KMS-11 (cell line): ENCODE data around the gene CAMTA2.

Experiments used
- H2AFZ ChIP-seq: fragments of 200-600 bp; sonication (generic); 2 replicates; pipeline ENCODE4 v1.6.1; 2016; ENCODE audit warnings: antibody characterized with exemption, mixed run types, low read depth
- H3K27ac ChIP-seq: fragments of 200-600 bp; sonication (generic); 2 replicates; pipeline ENCODE4 v1.6.1; 2016; ENCODE audit warnings: mild to moderate bottlenecking, mixed run types
- H3K27me3 ChIP-seq: fragments of 200-600 bp; sonication (generic); 2 replicates; pipeline ENCODE4 v1.6.1; 2017; ENCODE audit warnings: mild to moderate bottlenecking, low read depth, mixed run types, moderate library complexity; ENCODE audit not compliant: insufficient read depth
- H3K36me3 ChIP-seq: fragments of 200-600 bp; sonication (generic); 2 replicates; pipeline ENCODE4 v1.6.1; 2017; ENCODE audit warnings: mild to moderate bottlenecking, mixed run types; ENCODE audit not compliant: insufficient read depth
- H3K4me1 ChIP-seq: fragments of 200-600 bp; sonication (generic); 2 replicates; pipeline ENCODE4 v1.6.1; 2016; ENCODE audit warnings: mild to moderate bottlenecking, low read depth, mixed run types; ENCODE audit not compliant: poor library complexity, severe bottlenecking
- H3K4me2 ChIP-seq: fragments of 200-600 bp; sonication (generic); 2 replicates; pipeline ENCODE4 v1.7.0; 2016; ENCODE audit warnings: mild to moderate bottlenecking, mixed run types
- H3K4me3 ChIP-seq: fragments of 200-600 bp; sonication (generic); IDR thresholded peaks from 2 replicates; pipeline ENCODE4 v1.6.1; 2017; ENCODE audit warnings: low read depth, low read length, mixed read lengths; ENCODE audit not compliant: insufficient read depth
- H3K79me2 ChIP-seq: fragments of 200-600 bp; sonication (generic); 2 replicates; pipeline ENCODE4 v1.6.1; 2016; ENCODE audit warnings: low read depth, mixed run types; ENCODE audit not compliant: insufficient read depth
- H3K9ac ChIP-seq: fragments of 200-600 bp; sonication (generic); 2 replicates; pipeline ENCODE4 v1.6.1; 2016; ENCODE audit warnings: mild to moderate bottlenecking, mixed run types
- H4K20me1 ChIP-seq: fragments of 200-600 bp; sonication (generic); 2 replicates; pipeline ENCODE4 v1.6.1; 2016; ENCODE audit warnings: mild to moderate bottlenecking, mixed run types; ENCODE audit not compliant: insufficient read depth
- TF ChIP-seq, protein P1 (sequence below): fragments of 200-600 bp; sonication (generic); conservative IDR thresholded peaks from 2 replicates; pipeline ENCODE4 v1.6.1; 2017; ENCODE audit warnings: low read depth, mild to moderate bottlenecking, antibody characterized with exemption, low read length, moderate library complexity, mixed read lengths

The CAMTA2 gene

GRCh38 chr17:5022171-5022711 lies 34.8 kb upstream of the CAMTA2 start:
- Histone ChIP-seq H4K20me1 (no peaks in the 10 kb centered on the region), H3K4me1 (no peaks in the 10 kb centered on the region), H3K9ac (no peak overlapping the region), H2AFZ (no peak overlapping the region), H3K27ac (no peak overlapping the region), H3K36me3 (no peaks in the 10 kb centered on the region), H3K27me3 (no peaks in the 10 kb centered on the region), H3K79me2 (no peaks in the 10 kb centered on the region), H3K4me3 (no peak overlapping the region), H3K4me2 (no peak overlapping the region)
- TF ChIP-seq, protein P1, sequence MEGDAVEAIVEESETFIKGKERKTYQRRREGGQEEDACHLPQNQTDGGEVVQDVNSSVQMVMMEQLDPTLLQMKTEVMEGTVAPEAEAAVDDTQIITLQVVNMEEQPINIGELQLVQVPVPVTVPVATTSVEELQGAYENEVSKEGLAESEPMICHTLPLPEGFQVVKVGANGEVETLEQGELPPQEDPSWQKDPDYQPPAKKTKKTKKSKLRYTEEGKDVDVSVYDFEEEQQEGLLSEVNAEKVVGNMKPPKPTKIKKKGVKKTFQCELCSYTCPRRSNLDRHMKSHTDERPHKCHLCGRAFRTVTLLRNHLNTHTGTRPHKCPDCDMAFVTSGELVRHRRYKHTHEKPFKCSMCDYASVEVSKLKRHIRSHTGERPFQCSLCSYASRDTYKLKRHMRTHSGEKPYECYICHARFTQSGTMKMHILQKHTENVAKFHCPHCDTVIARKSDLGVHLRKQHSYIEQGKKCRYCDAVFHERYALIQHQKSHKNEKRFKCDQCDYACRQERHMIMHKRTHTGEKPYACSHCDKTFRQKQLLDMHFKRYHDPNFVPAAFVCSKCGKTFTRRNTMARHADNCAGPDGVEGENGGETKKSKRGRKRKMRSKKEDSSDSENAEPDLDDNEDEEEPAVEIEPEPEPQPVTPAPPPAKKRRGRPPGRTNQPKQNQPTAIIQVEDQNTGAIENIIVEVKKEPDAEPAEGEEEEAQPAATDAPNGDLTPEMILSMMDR: no peak

GRCh38 chr17:5020502-5021023 lies 33.1 kb upstream of the CAMTA2 start:
- H3K79me2 ChIP-seq: no peaks in the 10 kb centered on the region
- no peak overlapping the region for H3K4me2 ChIP-seq
- no peak overlapping the region for H2AFZ ChIP-seq
- TF ChIP-seq, protein P1: no peak
- no peaks in the 10 kb centered on the region for H3K36me3 ChIP-seq
- no peak overlapping the region for H3K9ac ChIP-seq
- no peak overlapping the region for H3K4me3 ChIP-seq
- no peaks in the 10 kb centered on the region for H3K27me3 ChIP-seq
- no peaks in the 10 kb centered on the region for H3K4me1 ChIP-seq
- no peaks in the 10 kb centered on the region for H4K20me1 ChIP-seq
- no peak overlapping the region for H3K27ac ChIP-seq

DNA sequence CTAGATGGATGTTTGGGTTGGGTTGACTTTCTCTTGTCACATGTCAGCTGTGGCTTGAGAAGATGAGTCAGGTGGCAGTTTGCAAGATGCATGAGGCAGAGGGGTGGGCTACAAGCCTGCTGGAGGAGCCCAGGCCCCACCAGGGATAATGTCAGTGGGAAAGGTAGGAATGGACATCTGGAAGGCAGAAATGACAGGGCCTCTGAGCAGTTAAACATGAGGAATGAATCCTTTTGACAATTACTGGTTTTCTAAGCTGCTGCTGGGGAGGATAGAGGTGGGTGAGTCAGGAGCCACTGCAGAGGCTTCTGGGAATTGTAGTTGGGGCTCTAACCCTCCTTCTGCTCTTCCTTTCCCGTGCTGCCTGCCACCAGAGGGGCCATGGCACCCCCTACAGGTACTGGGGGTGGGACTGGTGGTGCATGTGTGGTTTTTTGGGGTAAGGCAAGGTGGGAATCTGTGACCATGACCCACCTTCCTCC lies 32.0 kb upstream of the CAMTA2 start:
- TF ChIP-seq, protein P1: no peak
- Histone ChIP-seq H3K36me3 (no peaks in the 10 kb centered on the region), H3K79me2 (no peaks in the 10 kb centered on the region), H3K27me3 (no peaks in the 10 kb centered on the region), H3K9ac (no peak overlapping the region), H2AFZ (no peak overlapping the region), H3K4me3 (no peak overlapping the region), H4K20me1 (no peaks in the 10 kb centered on the region), H3K4me2 (no peak overlapping the region), H3K4me1 (no peaks in the 10 kb centered on the region), H3K27ac (no peak overlapping the region)

- Histone ChIP-seq H3K4me3 (no peak overlapping the region), H3K36me3 (no peaks in the 10 kb centered on the region), H3K4me2 (no peak overlapping the region), H4K20me1 (no peaks in the 10 kb centered on the region), H2AFZ (no peak overlapping the region), H3K4me1 (no peaks in the 10 kb centered on the region), H3K79me2 (no peaks in the 10 kb centered on the region), H3K27ac (no peak overlapping the region), H3K27me3 (no peaks in the 10 kb centered on the region), H3K9ac (no peak overlapping the region)
- TF ChIP-seq, protein P1: no peak
Measured at GRCh38 chr17:5014357-5014756, 26.9 kb upstream of the CAMTA2 start.
